ENCODE data around the gene SLC22A2. TPM values are rescaled to one million over a fixed set of nuclear protein-coding genes. Genes with fewer than 3 reads are reported as not detected.
"Not testable (repeated sequence)": the region's sequence is repeated elsewhere in the genome, so short reads cannot be mapped to it uniquely, and the experiment has no call there.

The SLC22A2 gene
- total RNA-seq, 2 experiments from 2014 or later: not detected

DNA sequence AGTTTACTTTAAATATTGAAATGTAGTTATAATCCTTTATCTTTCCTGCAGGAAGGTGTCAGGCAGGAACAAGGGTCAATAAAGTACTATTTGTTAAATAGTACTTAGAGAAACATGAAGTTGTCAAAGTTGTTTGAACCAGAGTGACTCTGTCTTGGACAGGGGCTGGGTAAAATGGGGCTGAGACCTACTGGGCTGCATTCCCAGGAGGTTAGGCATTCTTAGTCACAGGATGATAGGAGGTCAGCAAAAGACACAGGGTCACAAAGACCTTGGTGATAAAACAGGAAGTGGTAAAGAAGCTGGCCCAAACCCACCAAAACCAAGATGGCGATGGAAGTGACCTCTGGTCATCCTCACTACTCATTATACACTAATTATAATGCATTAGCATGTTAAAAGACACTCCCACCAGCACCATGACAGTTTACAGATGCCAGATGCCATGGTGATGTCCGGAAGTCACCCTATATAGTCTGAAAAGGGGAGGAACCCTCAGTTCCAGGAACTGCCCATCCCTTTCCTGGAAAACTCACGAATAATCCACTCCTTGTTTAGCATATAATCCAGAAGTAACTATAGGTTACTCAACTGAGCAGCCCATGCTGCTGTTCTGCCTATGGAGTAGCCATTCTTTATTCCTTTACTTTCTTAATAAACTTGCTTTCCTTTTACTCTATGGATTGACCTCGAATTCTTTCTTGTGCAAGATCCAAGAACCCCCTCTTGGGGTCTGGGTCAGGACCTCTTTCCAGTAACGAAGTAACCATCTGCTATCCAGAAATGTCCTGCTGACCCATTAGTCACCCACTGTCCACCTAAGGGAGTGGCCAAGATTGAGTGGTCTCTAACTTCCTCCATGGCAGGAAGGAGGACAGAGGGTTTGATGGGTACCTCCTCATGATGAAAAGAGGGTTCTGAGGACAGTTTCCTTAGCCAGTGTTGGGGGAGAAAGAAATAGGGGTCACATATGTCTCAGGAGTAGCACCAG is 19.6 kb downstream of the SLC22A2 start:
- Mint-ChIP-seq H3K4me3 (no peak overlapping the region), H3K27me3 (peaks cover 14% of the 10 kb centered on the region), H3K36me3 (ENCODE audit: low read depth) (no peaks in the 10 kb centered on the region), H3K27ac (no peak overlapping the region), H3K9me3 (ENCODE audit: low read depth) (peaks cover 19% of the 10 kb centered on the region), H3K4me1 (no peaks in the 10 kb centered on the region)
- ChIA-PET POLR2A (no interaction called here), CTCF (no interaction called here)
- no peak for ATAC-seq
- no peak for DNase-seq
- intact Hi-C loops (cut with DNase I, micrococcal nuclease): no loop called here

DNA sequence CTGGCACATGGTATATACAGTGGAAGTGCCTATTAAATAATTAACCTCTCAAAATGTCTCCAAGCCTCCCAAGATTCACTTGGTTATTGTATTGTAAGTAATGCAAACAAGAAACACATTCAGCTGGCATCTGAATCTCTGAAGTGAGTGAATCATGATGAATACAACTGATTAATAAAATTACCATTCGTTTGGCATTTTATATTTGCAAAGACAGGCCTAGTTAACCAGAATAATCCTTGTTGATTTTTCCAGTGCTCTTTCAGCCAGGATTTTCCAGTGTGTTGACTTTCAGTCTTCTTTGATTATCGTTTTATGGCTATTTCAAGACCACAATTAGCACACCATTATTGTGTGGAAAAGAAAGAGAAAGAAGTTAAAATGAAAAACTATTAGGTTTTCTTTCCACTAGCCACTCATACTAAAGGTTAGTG is 20.3 kb downstream of the SLC22A2 start:
- DNase-seq (no peak), ATAC-seq (no peak)
- H3K4me3 Mint-ChIP-seq: no peak overlapping the region
- peaks cover 19% of the 10 kb centered on the region for H3K9me3 Mint-ChIP-seq (ENCODE audit: low read depth)
- intact Hi-C loops (cut with DNase I, micrococcal nuclease): no loop called here
- H3K4me1 Mint-ChIP-seq: no peaks in the 10 kb centered on the region
- ChIA-PET CTCF (no interaction called here), POLR2A (no interaction called here)
- peaks cover 9% of the 10 kb centered on the region for H3K27me3 Mint-ChIP-seq
- no peaks in the 10 kb centered on the region for H3K36me3 Mint-ChIP-seq (ENCODE audit: low read depth)
- H3K27ac Mint-ChIP-seq: no peak overlapping the region

DNA sequence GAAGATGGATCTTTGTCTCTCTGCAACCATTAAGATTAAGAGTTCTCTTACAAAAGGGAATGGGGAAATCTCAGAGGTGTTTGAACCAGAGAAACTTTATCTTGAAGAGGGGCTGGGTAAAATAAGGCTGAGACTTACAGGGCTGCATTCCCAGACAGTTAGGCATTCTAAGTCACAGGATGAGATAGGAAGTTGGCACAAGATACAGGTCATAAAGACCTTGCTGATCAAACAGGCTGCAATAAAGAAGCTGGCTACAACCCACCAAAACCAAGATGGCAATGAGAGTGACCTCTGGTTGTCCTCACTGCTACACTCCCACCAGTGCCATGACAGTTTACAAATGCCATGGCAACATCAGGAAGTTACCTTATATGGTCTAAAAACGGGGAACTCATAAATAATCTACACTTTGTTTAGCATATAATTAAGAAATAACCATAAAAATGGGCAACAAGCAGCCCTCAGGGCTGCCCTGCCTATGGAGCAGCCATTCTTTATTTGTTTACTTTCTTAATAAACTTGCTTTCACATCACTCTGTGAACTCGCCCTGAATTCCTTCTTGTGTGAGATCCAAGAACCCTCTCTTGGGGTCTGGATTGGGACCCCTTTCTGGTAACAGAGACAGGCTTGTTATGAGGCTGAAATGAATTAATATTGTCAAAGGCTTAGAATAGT is 20.9 kb downstream of the SLC22A2 start:
- intact Hi-C loops (cut with DNase I, micrococcal nuclease); H3K4me1 Mint-ChIP-seq; H3K27me3 Mint-ChIP-seq; H3K27ac Mint-ChIP-seq; H3K4me3 Mint-ChIP-seq; DNase-seq; H3K36me3 Mint-ChIP-seq (ENCODE audit: low read depth); CTCF ChIA-PET; POLR2A ChIA-PET; ATAC-seq: not testable (repeated sequence)
- H3K9me3 Mint-ChIP-seq (ENCODE audit: low read depth): peaks cover 19% of the 10 kb centered on the region

DNA sequence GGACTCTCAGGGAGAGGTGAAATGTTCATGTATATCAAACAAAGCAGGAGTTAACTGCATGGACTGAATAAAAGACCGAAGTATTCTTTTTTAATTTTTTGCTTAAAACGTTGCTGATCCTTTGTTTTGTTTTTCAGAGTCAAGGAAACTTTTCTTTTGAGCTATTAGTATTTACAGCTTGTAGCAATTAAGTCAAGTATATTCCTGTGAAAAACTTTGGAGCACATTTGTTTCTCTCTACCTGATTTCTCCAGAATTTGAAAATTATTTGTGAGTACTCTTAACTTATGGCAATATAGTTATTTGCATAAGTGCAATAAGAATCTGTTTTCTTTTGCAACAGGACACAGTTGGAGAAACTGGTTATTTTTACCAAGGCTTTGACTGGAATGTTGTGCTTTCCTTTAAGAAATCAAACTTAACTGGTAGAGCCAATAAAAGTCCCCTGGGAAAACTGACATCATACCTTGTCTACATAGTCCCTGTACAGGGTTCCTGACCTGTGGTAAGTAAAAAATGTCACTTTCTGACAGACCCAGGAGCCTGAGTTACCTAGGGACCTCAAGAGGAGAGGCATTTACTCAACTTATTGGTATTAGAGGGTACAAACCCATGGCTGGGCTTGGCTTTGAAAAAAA is 22.3 kb downstream of the SLC22A2 start:
- ATAC-seq; H3K4me1 Mint-ChIP-seq; CTCF ChIA-PET; H3K36me3 Mint-ChIP-seq (ENCODE audit: low read depth); H3K27ac Mint-ChIP-seq; intact Hi-C loops (cut with DNase I, micrococcal nuclease); H3K4me3 Mint-ChIP-seq; H3K27me3 Mint-ChIP-seq; POLR2A ChIA-PET; DNase-seq: not testable (repeated sequence)
- peaks cover 19% of the 10 kb centered on the region for H3K9me3 Mint-ChIP-seq (ENCODE audit: low read depth)

DNA sequence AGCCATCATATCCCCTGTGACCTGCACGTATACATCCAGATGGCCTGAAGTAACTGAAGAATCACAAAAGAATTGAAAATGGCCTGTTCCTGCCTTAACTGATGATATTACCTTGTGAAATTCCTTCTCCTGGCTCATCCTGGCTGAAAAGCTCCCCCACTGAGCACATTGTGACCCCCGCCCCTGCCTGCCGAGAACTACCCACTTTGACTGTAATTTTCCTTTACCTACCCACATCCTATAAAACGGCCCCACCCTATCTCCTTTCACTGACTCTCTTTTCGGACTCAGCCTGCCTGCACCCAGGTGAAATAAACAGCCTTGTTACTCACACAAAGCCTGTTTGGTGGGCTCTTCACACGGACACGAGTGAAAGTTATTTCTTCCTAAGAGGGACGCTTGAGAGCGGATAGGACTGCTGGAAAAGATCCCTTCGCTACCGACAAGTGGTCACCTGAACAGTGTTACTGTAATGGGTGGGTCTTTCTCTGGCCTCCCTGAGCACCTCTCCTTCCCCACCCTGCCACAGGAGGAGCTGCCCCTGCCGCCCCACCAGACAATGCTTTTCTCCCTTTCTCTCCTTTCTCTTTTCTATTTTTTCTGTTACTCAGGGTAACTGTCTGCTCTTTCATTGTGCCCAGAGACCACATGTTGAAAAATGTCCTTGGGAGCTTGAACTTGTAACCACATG is 24.5 kb downstream of the SLC22A2 start:
- H3K27ac Mint-ChIP-seq; intact Hi-C loops (cut with DNase I, micrococcal nuclease); POLR2A ChIA-PET; H3K36me3 Mint-ChIP-seq (ENCODE audit: low read depth); ATAC-seq; DNase-seq; H3K4me1 Mint-ChIP-seq; CTCF ChIA-PET; H3K4me3 Mint-ChIP-seq: not testable (repeated sequence)
- H3K27me3 Mint-ChIP-seq: peaks cover 18% of the 10 kb centered on the region
- H3K9me3 Mint-ChIP-seq (ENCODE audit: low read depth): peaks cover 28% of the 10 kb centered on the region

DNA sequence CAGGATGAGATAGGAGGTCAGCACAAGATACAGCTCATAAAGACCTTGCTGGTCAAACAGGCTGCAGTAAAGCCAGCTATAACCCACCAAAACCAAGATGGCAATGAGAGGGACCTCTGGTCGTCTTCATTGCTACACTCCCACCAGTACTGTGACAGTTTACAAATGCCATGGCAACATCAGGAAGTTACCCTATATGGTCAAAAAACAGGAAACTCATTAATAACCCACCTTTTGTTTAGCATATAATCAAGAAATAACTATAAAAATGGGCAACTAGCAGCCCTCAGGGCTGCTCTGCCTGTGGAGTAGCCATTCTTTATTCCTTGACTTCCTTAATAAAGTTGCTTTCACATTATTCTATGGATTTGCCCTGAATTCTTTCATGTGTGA is 30.9 kb downstream of the SLC22A2 start:
- Mint-ChIP-seq H3K9me3 (ENCODE audit: low read depth) (peaks cover 11% of the 10 kb centered on the region), H3K4me1 (peaks cover 16% of the 10 kb centered on the region), H3K4me3 (no peak overlapping the region), H3K27me3 (peaks cover 22% of the 10 kb centered on the region), H3K36me3 (ENCODE audit: low read depth) (peaks cover 4% of the 10 kb centered on the region), H3K27ac (no peak overlapping the region)
- ChIA-PET CTCF (interaction anchor here (0.6 kb wide), 1 partner anchor 1031 kb away, joined by 3 read pairs; no protein-coding TSS in a partner anchor), POLR2A (no interaction called here)
- DNase-seq: no peak
- ATAC-seq: no peak
- intact Hi-C loops (cut with DNase I, micrococcal nuclease): loop anchor here in 1 of 2 experiments (10.0 kb wide), 1 partner anchor 533 kb away; the partner anchor contains the start of gene SOD2

DNA sequence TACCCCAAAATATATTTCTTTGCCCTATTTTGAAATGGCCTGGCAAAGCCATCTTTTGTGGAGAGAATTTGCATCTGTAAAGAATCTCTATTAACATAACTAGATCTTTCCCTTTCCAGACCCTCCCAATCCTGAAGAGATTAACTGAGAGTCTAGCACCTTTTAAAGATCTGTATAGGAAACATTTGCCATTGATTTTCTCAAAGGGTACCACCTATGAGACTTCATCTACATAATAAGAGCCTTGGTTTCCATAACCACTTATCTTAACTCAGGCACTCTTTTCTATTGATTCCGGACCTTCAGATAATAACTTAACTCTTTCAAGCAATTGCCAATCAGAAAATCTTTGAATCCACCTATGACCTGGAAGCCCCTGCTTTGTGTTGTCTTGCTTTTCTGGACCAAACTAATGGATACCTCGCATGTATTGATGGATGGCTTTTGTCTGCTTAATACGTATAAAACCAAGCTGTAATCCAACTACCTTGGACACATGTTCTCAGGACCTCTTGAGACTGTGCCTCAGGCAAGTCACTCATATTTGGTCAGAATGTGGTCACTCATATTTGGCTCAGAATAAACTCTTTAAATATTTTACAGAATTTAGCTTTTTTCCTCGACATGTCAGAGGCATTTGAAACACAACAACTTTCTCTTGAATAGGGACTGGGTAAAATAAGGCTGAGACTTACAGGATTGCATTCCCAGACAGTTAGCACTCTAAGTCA is 31.4 kb downstream of the SLC22A2 start:
- Mint-ChIP-seq H3K27ac (no peak overlapping the region), H3K9me3 (ENCODE audit: low read depth) (peaks cover 11% of the 10 kb centered on the region), H3K4me3 (no peak overlapping the region), H3K4me1 (peaks cover 16% of the 10 kb centered on the region), H3K27me3 (peaks cover 22% of the 10 kb centered on the region), H3K36me3 (ENCODE audit: low read depth) (peaks cover 4% of the 10 kb centered on the region)
- CTCF ChIA-PET: interaction anchor here (0.6 kb wide), 1 partner anchor 1032 kb away, joined by 3 read pairs; no protein-coding TSS in a partner anchor
- intact Hi-C loops (cut with DNase I, micrococcal nuclease): loop anchor here in 1 of 2 experiments (10.0 kb wide), 1 partner anchor 532 kb away; the partner anchor contains the start of gene SOD2
- ATAC-seq (no peak), DNase-seq (no peak)
- POLR2A ChIA-PET: no interaction called here

DNA sequence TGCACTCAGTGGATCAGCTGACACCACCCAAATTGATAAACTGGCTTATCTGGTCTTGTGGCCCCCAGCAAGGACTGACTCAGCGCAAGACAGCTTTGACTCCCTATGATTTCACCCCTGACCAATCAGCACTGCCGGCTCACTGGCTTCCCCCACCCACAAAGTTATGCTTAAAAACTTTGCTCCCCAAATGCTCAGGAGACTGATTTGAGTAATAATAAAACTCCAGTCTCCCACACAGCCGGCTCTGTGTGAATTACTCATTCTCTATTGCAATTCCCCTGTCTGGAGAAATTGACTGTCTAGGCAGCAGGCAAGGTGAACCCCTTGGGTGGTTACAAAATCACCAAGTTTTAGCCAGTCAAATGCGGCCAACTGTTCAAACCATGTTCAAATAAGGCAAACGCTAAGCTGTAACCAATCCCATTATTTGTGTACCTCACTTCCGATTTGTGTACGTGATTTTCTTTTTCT is 32.5 kb downstream of the SLC22A2 start:
- peak; percentile 93 for ATAC-seq
- H3K4me3 Mint-ChIP-seq: no peak overlapping the region
- H3K9me3 Mint-ChIP-seq (ENCODE audit: low read depth): peaks cover 11% of the 10 kb centered on the region
- CTCF ChIA-PET: no interaction called here
- peaks cover 26% of the 10 kb centered on the region for H3K27me3 Mint-ChIP-seq
- H3K4me1 Mint-ChIP-seq: peaks cover 16% of the 10 kb centered on the region
- H3K27ac Mint-ChIP-seq: no peak overlapping the region
- H3K36me3 Mint-ChIP-seq (ENCODE audit: low read depth): peaks cover 4% of the 10 kb centered on the region
- POLR2A ChIA-PET: no interaction called here
- DNase-seq: peak; percentile 81
- intact Hi-C loops (cut with DNase I, micrococcal nuclease): loop anchor here in 1 of 2 experiments (1.0 to 10.0 kb wide), 5 partner anchors 88 to 531 kb away; partner anchors contain the start of gene SOD2

DNA sequence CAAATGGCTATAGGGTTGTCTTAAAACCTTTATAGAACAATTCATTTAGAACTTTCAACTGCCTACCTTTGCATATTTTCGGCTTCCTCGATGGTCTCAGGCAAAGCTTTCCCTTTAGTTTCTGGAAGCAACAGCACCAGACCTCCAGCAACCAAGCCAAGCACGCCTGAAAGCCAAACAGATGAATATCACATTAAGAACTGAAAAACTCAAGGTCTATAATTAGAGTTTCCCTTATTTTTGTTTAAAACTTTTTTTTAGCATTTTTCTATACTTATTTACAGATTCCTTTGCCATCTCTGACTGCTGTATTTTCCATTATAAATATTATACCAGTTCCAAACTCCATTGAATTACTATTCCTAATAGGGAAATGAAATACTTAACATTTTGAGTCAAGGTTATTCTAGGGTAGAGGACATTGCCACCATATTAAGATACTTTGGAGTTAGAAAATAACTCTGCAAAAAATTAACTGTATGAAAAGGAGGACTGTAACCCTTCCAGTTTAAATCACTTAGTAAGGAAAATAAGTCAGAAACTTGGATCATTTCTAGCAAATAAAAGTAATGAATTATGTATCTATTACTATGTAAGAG is 33.9 kb downstream of the SLC22A2 start:
- Mint-ChIP-seq H3K27ac (no peak overlapping the region), H3K4me3 (no peak overlapping the region), H3K27me3 (peaks cover 24% of the 10 kb centered on the region), H3K4me1 (peaks cover 16% of the 10 kb centered on the region), H3K36me3 (ENCODE audit: low read depth) (no peaks in the 10 kb centered on the region), H3K9me3 (ENCODE audit: low read depth) (peaks cover 5% of the 10 kb centered on the region)
- ATAC-seq (no peak), DNase-seq (no peak)
- ChIA-PET CTCF (interaction anchor here (0.9 kb wide), 1 partner anchor 19 kb away, joined by 3 read pairs; no protein-coding TSS in a partner anchor), POLR2A (no interaction called here)
- intact Hi-C loops (cut with DNase I, micrococcal nuclease): loop anchor here (5.0 to 10.0 kb wide), 2 partner anchors 233 to 530 kb away; partner anchors contain the start of gene SOD2 (in 1 of the 2)

DNA sequence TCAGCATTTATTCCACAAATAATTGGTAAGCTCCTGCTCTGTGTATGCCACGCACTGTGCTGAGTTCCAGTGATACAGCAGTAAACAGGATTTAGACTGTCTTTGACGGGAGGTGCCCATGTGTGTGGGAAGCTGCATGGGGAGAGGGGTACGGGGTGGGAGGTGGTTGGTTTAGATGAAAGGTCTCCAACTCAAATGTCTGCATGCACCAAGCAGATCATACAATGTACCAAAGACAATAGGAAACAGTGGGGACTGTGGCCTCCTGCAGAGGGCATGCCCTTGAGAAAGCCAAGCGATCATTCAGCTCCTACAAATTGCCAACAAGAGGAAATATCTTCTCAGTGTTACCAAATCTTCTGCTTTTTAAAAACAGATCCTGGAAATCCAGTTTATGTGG is 36.1 kb downstream of the SLC22A2 start:
- H3K4me1 Mint-ChIP-seq: peaks cover 16% of the 10 kb centered on the region
- no peak overlapping the region for H3K27ac Mint-ChIP-seq
- H3K4me3 Mint-ChIP-seq: no peak overlapping the region
- POLR2A ChIA-PET: no interaction called here
- H3K27me3 Mint-ChIP-seq: peaks cover 23% of the 10 kb centered on the region
- intact Hi-C loops (cut with DNase I, micrococcal nuclease): loop anchor here (5.0 to 10.0 kb wide), 2 partner anchors 235 to 528 kb away; partner anchors contain the start of gene SOD2 (in 1 of the 2)
- H3K9me3 Mint-ChIP-seq (ENCODE audit: low read depth): peaks cover 4% of the 10 kb centered on the region
- no peak for ATAC-seq
- CTCF ChIA-PET: interaction anchor here (0.6 to 1.4 kb wide), 2 partner anchors 262 to 297 kb away, joined by 3 read pairs; no protein-coding TSS in a partner anchor
- H3K36me3 Mint-ChIP-seq (ENCODE audit: low read depth): no peaks in the 10 kb centered on the region
- no peak for DNase-seq
